NCI-H1105 (cell line): ENCODE measurements around the gene NOP56.

ENCODE experiments used
- DNase-seq: peaks from one replicate; lab custom pipeline; 2025; lab: John Stamatoyannopoulos, UW

The NOP56 gene

GRCh38 chr20:2701671-2702081 is 49.2 kb downstream of the NOP56 start:
- DNase-seq: no peak

GRCh38 chr20:2703716-2704475 is 51.5 kb downstream of the NOP56 start:
- no peak for DNase-seq

DNA sequence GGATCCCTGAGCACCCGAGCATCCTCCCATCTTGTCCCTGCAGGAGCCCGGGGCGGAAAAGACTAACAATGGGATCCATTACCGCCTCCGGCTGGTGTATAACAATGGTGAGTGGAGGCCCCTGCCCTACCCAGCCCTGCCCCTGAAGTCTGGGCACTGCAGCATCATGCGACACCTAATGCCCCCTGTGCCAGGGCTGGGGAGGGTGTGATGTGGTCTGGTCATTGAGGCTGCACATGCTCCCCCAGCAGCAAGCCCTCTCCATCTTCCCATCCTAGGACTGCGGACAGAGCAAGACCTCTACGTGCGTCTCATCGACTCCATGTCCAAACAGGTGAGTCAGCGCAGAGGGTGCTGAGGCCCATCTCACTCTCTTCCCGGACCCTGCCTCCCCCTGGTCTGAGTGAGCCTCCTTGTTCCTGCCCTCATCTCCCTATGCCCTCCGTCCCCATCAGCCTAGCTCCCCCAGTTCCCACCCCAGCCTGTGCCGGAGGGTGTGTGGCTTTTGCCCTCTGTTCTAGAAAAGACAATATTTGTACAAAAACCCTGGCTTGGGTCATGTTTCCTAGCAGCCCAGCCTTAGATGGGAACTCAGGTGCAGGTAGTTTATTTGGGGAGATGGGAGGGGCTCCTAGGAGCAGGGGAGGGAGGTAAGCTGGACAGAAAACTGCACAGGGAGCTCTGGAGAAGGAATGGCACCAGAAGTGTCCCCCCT is 53.7 kb downstream of the NOP56 start:
- no peak for DNase-seq

DNA sequence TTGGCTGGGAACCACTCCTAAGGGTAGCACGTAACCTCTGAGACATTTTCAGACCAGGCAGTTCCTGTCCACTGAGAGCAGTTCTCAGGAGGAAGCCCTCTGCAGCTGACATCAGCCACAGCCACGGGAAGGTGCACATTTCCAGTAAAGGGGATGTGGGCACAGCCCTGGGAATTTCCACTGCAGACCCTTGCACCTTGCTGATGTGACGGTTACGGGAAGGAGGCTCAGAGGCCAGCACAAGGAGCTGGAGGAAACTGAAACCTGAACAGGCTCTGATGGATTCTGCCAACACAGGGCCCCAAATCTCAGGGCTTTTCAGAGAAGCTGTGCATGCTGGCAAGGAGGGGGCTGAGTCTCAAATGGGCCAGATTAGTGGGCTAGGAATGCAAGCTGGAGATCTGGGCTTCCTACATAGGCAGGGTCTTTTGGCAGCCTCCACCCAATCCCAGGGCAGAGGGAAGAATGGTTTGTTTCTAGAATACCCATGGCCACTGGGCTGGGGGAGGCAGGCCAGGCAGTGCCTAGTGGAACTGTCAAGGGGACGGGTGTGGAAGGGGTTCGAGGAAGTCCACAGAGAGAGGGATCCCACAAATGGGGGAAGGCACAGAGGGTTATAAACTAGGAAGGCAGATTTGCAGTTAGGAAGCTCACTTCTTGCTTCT is 54.4 kb downstream of the NOP56 start:
- no peak for DNase-seq

- no peak for DNase-seq
Measured at GRCh38 chr20:2707353-2708072, 55.1 kb downstream of the NOP56 start.
